Measurements from ENCODE around the gene AMZ2.

Gene AMZ2

DNA sequence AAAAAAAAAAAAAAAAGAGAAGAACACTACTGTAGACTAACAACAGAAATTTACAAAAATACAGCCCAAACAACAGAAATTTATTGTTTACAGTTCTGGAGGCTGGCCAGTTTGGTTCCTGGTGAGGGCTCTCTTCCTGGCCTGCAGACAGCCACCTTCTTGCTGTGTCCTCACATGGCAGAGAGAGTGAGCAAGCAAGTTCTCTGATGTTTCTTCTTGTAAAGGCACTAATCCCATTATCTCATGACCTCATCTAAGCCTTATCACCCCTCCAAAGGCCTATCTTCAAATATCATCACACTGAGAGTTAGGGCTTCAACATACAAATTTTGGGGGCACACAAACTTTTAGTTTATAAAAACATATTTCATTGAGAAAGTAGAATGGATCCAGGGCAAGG lies 50.8 kb downstream of the AMZ2 start:
- peaks cover 16% of the 10 kb centered on the region for H3K79me1 ChIP-seq (ENCODE audit: low read length)
- H3K4ac ChIP-seq (ENCODE audit: low read depth, low read length) = no peak overlapping the region
- no peaks in the 10 kb centered on the region for H3K79me2 ChIP-seq (ENCODE audit: control insufficient read depth, insufficient read depth, low read length, poor library complexity)
- H3K14ac ChIP-seq (ENCODE audit: low read length) = no peak overlapping the region
- no peak overlapping the region for H3K23ac ChIP-seq (ENCODE audit: low read length)
- no peak overlapping the region for H2AFZ ChIP-seq (ENCODE audit: insufficient read depth, low read length, poor library complexity)
- H3K4me2 ChIP-seq (ENCODE audit: low read length) = no peak overlapping the region
- no peak overlapping the region for H2BK12ac ChIP-seq (ENCODE audit: low read length)
- peaks cover 26% of the 10 kb centered on the region in 2 experiments for H3K4me1 ChIP-seq (ENCODE audit: control insufficient read depth in 1 of 2, insufficient read depth in 2 of 2, low read length in 2 of 2)
- no peak overlapping the region for H3K27ac ChIP-seq (ENCODE audit: low read depth, low read length)
- no peak overlapping the region for H2BK120ac ChIP-seq (ENCODE audit: insufficient read depth, low read length, poor library complexity)
- no peak overlapping the region for H4K91ac ChIP-seq (ENCODE audit: low read depth, low read length)
- H3K36me3 ChIP-seq (ENCODE audit: control insufficient read depth in 1 of 2, insufficient read depth in 2 of 2, low read length in 2 of 2) = no peaks in the 10 kb centered on the region
- H2AK5ac ChIP-seq (ENCODE audit: low read length) = no peak overlapping the region
- H3K4me3 ChIP-seq (ENCODE audit: low read depth, low read length) = no peak overlapping the region
- no peak overlapping the region for H3K9ac ChIP-seq (ENCODE audit: low read length)
- no peak overlapping the region for H2BK5ac ChIP-seq (ENCODE audit: low read depth, low read length, poor library complexity)
- no peaks in the 10 kb centered on the region for H3K9me3 ChIP-seq (ENCODE audit: insufficient read depth, low read depth, low read length)
- no peak overlapping the region for H3K18ac ChIP-seq (ENCODE audit: low read length)
- H4K8ac ChIP-seq (ENCODE audit: low read depth, low read length) = no peak overlapping the region
- no peaks in the 10 kb centered on the region for H3K27me3 ChIP-seq (ENCODE audit: insufficient read depth, low read length)
- no peak overlapping the region for H4K12ac ChIP-seq (ENCODE audit: low read depth, low read length)
- no peak for DNase-seq

DNA sequence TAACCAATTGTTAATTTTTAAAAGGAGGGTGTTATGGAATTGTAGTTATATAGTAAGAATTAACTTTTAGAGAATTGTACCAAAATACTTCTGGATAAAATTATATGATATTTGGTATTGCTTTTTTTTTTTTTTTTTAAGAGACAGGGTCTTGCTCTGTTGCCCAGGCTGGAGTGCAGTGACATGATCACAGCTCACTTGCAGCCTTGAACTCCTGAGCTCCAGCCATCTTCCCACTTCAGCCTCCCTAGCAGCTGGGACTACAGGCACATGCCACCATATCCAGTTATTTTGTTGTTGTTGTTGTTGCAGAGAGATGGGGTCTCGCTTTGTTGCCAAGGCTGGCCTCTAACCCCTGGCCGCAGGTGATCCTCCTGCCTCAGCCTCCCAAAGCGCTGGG lies 52.0 kb downstream of the AMZ2 start:
- Histone ChIP-seq H3K4me3 (ENCODE audit: low read depth, low read length) (no peak overlapping the region), H4K91ac (ENCODE audit: low read depth, low read length) (peak overlapping the region; percentile 60), H3K27ac (ENCODE audit: low read depth, low read length) (no peak overlapping the region), H2BK12ac (ENCODE audit: low read length) (peak overlapping the region; percentile 61), H3K36me3 (ENCODE audit: control insufficient read depth in 1 of 2, insufficient read depth in 2 of 2, low read length in 2 of 2) (no peaks in the 10 kb centered on the region), H2AFZ (ENCODE audit: insufficient read depth, low read length, poor library complexity) (no peak overlapping the region), H3K4ac (ENCODE audit: low read depth, low read length) (no peak overlapping the region), H3K4me1 (ENCODE audit: control insufficient read depth in 1 of 2, insufficient read depth in 2 of 2, low read length in 2 of 2) (peaks cover 21 to 26% of the 10 kb centered on the region in 2 experiments), H4K8ac (ENCODE audit: low read depth, low read length) (no peak overlapping the region), H4K12ac (ENCODE audit: low read depth, low read length) (peak overlapping the region; percentile 32), H3K23ac (ENCODE audit: low read length) (no peak overlapping the region), H3K79me1 (ENCODE audit: low read length) (peaks cover 15% of the 10 kb centered on the region), H3K9ac (ENCODE audit: low read length) (no peak overlapping the region), H3K4me2 (ENCODE audit: low read length) (no peak overlapping the region), H2BK5ac (ENCODE audit: low read depth, low read length, poor library complexity) (peak overlapping the region; percentile 60), H3K18ac (ENCODE audit: low read length) (peak overlapping the region; percentile 66), H2BK120ac (ENCODE audit: insufficient read depth, low read length, poor library complexity) (peak overlapping the region; percentile 54), H2AK5ac (ENCODE audit: low read length) (peak overlapping the region; percentile 84), H3K14ac (ENCODE audit: low read length) (peak overlapping the region; percentile 32), H3K9me3 (ENCODE audit: insufficient read depth, low read depth, low read length) (no peaks in the 10 kb centered on the region), H3K27me3 (ENCODE audit: insufficient read depth, low read length) (no peaks in the 10 kb centered on the region), H3K79me2 (ENCODE audit: control insufficient read depth, insufficient read depth, low read length, poor library complexity) (no peaks in the 10 kb centered on the region)
- DNase-seq = no peak
- WGBS (ENCODE audit: extremely low coverage, insufficient coverage, insufficient read length) = no CpG with 5 or more reads among the region's 3 CpGs

GRCh38 chr17:68301438-68301959 lies 53.7 kb downstream of the AMZ2 start:
- H3K79me1 ChIP-seq (ENCODE audit: low read length) = peaks cover 14% of the 10 kb centered on the region
- no peaks in the 10 kb centered on the region for H3K27me3 ChIP-seq (ENCODE audit: insufficient read depth, low read length)
- no peaks in the 10 kb centered on the region for H3K36me3 ChIP-seq (ENCODE audit: control insufficient read depth in 1 of 2, insufficient read depth in 2 of 2, low read length in 2 of 2)
- no peak overlapping the region for H2BK120ac ChIP-seq (ENCODE audit: insufficient read depth, low read length, poor library complexity)
- no peaks in the 10 kb centered on the region for H3K9me3 ChIP-seq (ENCODE audit: insufficient read depth, low read depth, low read length)
- H4K12ac ChIP-seq (ENCODE audit: low read depth, low read length) = no peak overlapping the region
- no peak overlapping the region for H2AK5ac ChIP-seq (ENCODE audit: low read length)
- peak overlapping the region; percentile 49 for H2BK5ac ChIP-seq (ENCODE audit: low read depth, low read length, poor library complexity)
- no peak overlapping the region for H3K18ac ChIP-seq (ENCODE audit: low read length)
- no peak overlapping the region for H4K91ac ChIP-seq (ENCODE audit: low read depth, low read length)
- H4K8ac ChIP-seq (ENCODE audit: low read depth, low read length) = peak overlapping the region; percentile 11
- peak overlapping the region; percentile 26 for H3K14ac ChIP-seq (ENCODE audit: low read length)
- H2AFZ ChIP-seq (ENCODE audit: insufficient read depth, low read length, poor library complexity) = no peak overlapping the region
- H3K4me1 ChIP-seq (ENCODE audit: control insufficient read depth in 1 of 2, insufficient read depth in 2 of 2, low read length in 2 of 2) = peaks cover 16 to 22% of the 10 kb centered on the region in 2 experiments
- H3K9ac ChIP-seq (ENCODE audit: low read length) = no peak overlapping the region
- no peak overlapping the region for H3K23ac ChIP-seq (ENCODE audit: low read length)
- DNase-seq = peak; percentile 89 to 93
- peak overlapping the region; percentile 86 for H3K27ac ChIP-seq (ENCODE audit: low read depth, low read length)
- no peaks in the 10 kb centered on the region for H3K79me2 ChIP-seq (ENCODE audit: control insufficient read depth, insufficient read depth, low read length, poor library complexity)
- WGBS (ENCODE audit: extremely low coverage, insufficient coverage, insufficient read length) = no CpG with 5 or more reads among the region's 9 CpGs
- no peak overlapping the region for H3K4me2 ChIP-seq (ENCODE audit: low read length)
- H3K4ac ChIP-seq (ENCODE audit: low read depth, low read length) = no peak overlapping the region
- no peak overlapping the region for H2BK12ac ChIP-seq (ENCODE audit: low read length)
- no peak overlapping the region for H3K4me3 ChIP-seq (ENCODE audit: low read depth, low read length)

GRCh38 chr17:68302066-68302564 lies 54.3 kb downstream of the AMZ2 start:
- Histone ChIP-seq H3K9me3 (ENCODE audit: insufficient read depth, low read depth, low read length) (no peaks in the 10 kb centered on the region), H3K79me1 (ENCODE audit: low read length) (peaks cover 13% of the 10 kb centered on the region)
- WGBS (ENCODE audit: extremely low coverage, insufficient coverage, insufficient read length) = no CpG with 5 or more reads among the region's 10 CpGs

More at GRCh38 chr17:68302066-68302564, 54.3 kb downstream of the AMZ2 start:
- Histone ChIP-seq H3K23ac (ENCODE audit: low read length) (no peak overlapping the region), H3K18ac (ENCODE audit: low read length) (peak overlapping the region; percentile 62), H2BK5ac (ENCODE audit: low read depth, low read length, poor library complexity) (peak overlapping the region; percentile 26), H4K8ac (ENCODE audit: low read depth, low read length) (peak overlapping the region; percentile 42), H3K27me3 (ENCODE audit: insufficient read depth, low read length) (no peaks in the 10 kb centered on the region), H2AFZ (ENCODE audit: insufficient read depth, low read length, poor library complexity) (no peak overlapping the region), H3K4me3 (ENCODE audit: low read depth, low read length) (no peak overlapping the region), H2BK12ac (ENCODE audit: low read length) (peak overlapping the region; percentile 78), H2AK5ac (ENCODE audit: low read length) (peak overlapping the region; percentile 66), H2BK120ac (ENCODE audit: insufficient read depth, low read length, poor library complexity) (peak overlapping the region; percentile 83), H3K4me2 (ENCODE audit: low read length) (no peak overlapping the region), H3K27ac (ENCODE audit: low read depth, low read length) (peak overlapping the region; percentile 86), H4K12ac (ENCODE audit: low read depth, low read length) (no peak overlapping the region), H4K91ac (ENCODE audit: low read depth, low read length) (peak overlapping the region; percentile 85), H3K4ac (ENCODE audit: low read depth, low read length) (no peak overlapping the region), H3K9ac (ENCODE audit: low read length) (no peak overlapping the region), H3K36me3 (ENCODE audit: control insufficient read depth in 1 of 2, insufficient read depth in 2 of 2, low read length in 2 of 2) (no peaks in the 10 kb centered on the region), H3K4me1 (ENCODE audit: control insufficient read depth in 1 of 2, insufficient read depth in 2 of 2, low read length in 2 of 2) (peaks cover 15 to 21% of the 10 kb centered on the region in 2 experiments), H3K14ac (ENCODE audit: low read length) (peak overlapping the region; percentile 40), H3K79me2 (ENCODE audit: control insufficient read depth, insufficient read depth, low read length, poor library complexity) (no peaks in the 10 kb centered on the region)
- peak in 1 of 2 donors; percentile 25 for DNase-seq
